ENCODE data around the gene DAP3. TPM values are rescaled to one million over a fixed set of nuclear protein-coding genes. Genes with fewer than 3 reads are reported as not detected.
"Not testable (repeated sequence)": the region's sequence is repeated elsewhere in the genome, so short reads cannot be mapped to it uniquely, and the experiment has no call there.

Gene DAP3
- total RNA-seq, 4 donors from 2014 or later: 73.5 to 131 (median 87.9) TPM

DNA sequence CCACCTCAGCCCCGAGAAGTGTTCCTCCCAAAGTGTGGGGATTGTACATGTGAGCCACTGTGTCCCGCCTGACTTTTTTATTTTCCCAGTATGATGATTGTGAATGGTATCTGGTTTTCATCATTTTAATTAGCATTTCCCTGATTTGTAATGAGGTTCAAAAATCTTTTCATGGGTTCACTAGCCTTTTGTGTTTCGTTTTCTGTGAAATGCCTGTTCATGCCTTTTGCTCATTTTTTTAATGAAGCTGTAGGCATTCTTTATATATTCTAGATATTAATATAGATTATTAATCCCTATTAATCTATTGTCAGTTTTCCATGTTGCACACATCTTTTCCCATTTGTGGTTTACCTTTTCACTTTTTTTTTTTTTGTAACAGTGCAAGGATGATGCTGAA, 20.5 kb downstream of the DAP3 start:
- Histone ChIP-seq H3K4me3 (no peak overlapping the region), H3K36me3 (peaks cover 0 to 17% (median 7%) of the 10 kb centered on the region in 4 donors), H3K9me3 (no peaks in the 10 kb centered on the region), H3K27me3 (no peaks in the 10 kb centered on the region), H3K27ac (replicated peaks in 1 of 4) (no peak overlapping the region), H3K4me1 (peaks cover 0 to 9% (median 8%) of the 10 kb centered on the region in 4 donors)
- no peak for TF ChIP-seq CTCF (IDR thresholded peaks at IDR 0.05)
- TF ChIP-seq POLR2AphosphoS5 (IDR thresholded peaks at IDR 0.05): no peak
- TF ChIP-seq POLR2A (IDR thresholded peaks at IDR 0.05; ENCODE audit: low read depth): no peak
- no peak for TF ChIP-seq EP300 (IDR thresholded peaks at IDR 0.05)
- no peak for DNase-seq (ENCODE audit: extremely low spot score)
- intact Hi-C loops (cut with DNase I): no loop called here
- 95% methylated on average over 3 of the region's 3 CpGs for WGBS

DNA sequence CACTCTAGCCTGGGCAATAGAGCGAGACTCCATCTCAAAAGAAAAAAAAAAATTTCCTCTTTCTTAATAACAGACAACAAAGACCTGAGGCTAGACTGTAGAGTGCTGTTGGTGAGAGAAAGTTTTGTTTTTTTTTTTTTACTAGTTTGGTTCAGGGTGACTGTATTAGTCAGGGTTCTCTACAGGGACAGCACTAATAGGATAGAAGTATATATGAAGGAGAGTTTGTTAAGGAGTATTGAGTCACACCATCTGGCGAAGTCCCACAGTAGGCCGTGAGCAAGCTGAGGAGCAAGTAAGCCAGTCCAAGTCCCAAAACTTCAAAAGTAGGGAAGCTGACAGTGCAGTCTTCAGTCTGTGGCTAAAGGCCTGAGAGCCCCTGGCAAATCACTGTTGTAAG, 22.6 kb downstream of the DAP3 start:
- H3K27me3 ChIP-seq; H3K27ac ChIP-seq (replicated peaks in 1 of 4); DNase-seq (ENCODE audit: extremely low spot score); H3K4me1 ChIP-seq; H3K9me3 ChIP-seq; intact Hi-C loops (cut with DNase I); H3K4me3 ChIP-seq: not testable (repeated sequence)
- WGBS: 97% methylated on average over 3 of the region's 3 CpGs
- peaks cover 0 to 17% (median 7%) of the 10 kb centered on the region in 4 donors for H3K36me3 ChIP-seq

DNA sequence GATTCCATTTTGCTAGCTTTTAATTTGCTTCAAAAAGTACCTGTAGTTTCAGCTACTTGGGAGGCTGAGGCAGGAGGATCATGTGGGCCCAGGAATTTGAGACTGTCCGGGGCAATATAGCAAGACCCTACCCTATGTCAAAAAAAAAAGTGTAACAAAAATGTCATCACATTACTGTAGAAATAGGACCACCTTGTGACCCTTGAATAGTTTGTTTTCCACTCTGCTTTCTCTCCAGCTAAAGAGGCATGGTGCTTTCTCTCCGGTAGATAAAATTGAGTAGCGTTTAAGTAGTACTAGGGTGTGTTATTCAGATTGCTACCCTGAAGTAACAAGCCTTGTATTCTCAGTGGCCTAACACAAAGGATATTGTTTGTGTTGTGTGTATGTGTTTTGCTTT, 23.7 kb downstream of the DAP3 start:
- WGBS: 78% methylated on average over 3 of the region's 3 CpGs
- intact Hi-C loops (cut with DNase I): not testable (repeated sequence)

GRCh38 chr1:155713075-155713474, 24.2 kb downstream of the DAP3 start:
- no peak overlapping the region for H3K4me3 ChIP-seq
- peaks cover 0 to 24% (median 14%) of the 10 kb centered on the region in 4 donors for H3K36me3 ChIP-seq
- TF ChIP-seq EP300 (IDR thresholded peaks at IDR 0.05): no peak
- no peak for TF ChIP-seq CTCF (IDR thresholded peaks at IDR 0.05)
- no peak for TF ChIP-seq POLR2AphosphoS5 (IDR thresholded peaks at IDR 0.05)
- no peak for TF ChIP-seq POLR2A (IDR thresholded peaks at IDR 0.05; ENCODE audit: low read depth)
- no peaks in the 10 kb centered on the region for H3K27me3 ChIP-seq
- intact Hi-C loops (cut with DNase I): no loop called here
- peaks cover 0 to 9% (median 8%) of the 10 kb centered on the region in 4 donors for H3K4me1 ChIP-seq
- no peaks in the 10 kb centered on the region for H3K9me3 ChIP-seq
- WGBS: 59% methylated on average over 2 of the region's 2 CpGs
- DNase-seq (ENCODE audit: extremely low spot score): no peak
- H3K27ac ChIP-seq (replicated peaks in 1 of 4): no peak overlapping the region

More for the DNA sequence above, 23.7 kb downstream of the DAP3 start:
- H3K4me1 ChIP-seq; H3K27ac ChIP-seq (replicated peaks in 1 of 4); H3K27me3 ChIP-seq; DNase-seq (ENCODE audit: extremely low spot score); H3K9me3 ChIP-seq; H3K4me3 ChIP-seq: not testable (repeated sequence)
- H3K36me3 ChIP-seq: peaks cover 0 to 22% (median 12%) of the 10 kb centered on the region in 4 donors

DNA sequence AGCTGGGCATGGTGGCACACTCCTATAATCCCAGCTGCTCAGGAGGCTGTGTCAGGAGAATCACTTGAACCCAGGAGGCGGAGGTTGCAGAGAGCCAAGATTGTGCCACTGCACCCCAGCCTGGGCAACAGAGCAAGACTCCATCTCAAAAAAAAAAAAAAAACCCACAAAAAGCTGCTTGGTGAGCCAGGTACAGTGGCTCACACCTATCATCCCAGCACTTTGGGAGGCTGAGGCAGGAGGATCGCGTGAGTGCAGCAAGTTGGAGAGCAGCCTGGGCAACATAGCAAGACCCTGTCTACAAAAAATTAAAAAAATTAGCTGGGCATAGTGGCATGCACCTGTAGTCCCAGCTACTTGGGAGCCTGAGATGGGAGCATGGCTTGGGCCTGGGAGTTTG, 26.2 kb downstream of the DAP3 start:
- intact Hi-C loops (cut with DNase I); H3K4me3 ChIP-seq; H3K4me1 ChIP-seq; H3K27ac ChIP-seq (replicated peaks in 1 of 4); H3K9me3 ChIP-seq; H3K27me3 ChIP-seq; DNase-seq (ENCODE audit: extremely low spot score): not testable (repeated sequence)
- 96% methylated on average over 3 of the region's 3 CpGs for WGBS
- peaks cover 0 to 34% (median 24%) of the 10 kb centered on the region in 4 donors for H3K36me3 ChIP-seq

- H3K27ac ChIP-seq (replicated peaks in 1 of 4): no peak overlapping the region
- WGBS: 96% methylated on average over 5 of the region's 5 CpGs
- DNase-seq (ENCODE audit: extremely low spot score): no peak
- H3K27me3 ChIP-seq: no peaks in the 10 kb centered on the region
- H3K4me1 ChIP-seq: peaks cover 0 to 9% (median 8%) of the 10 kb centered on the region in 4 donors
- peaks cover 0 to 40% (median 23%) of the 10 kb centered on the region in 4 donors for H3K36me3 ChIP-seq
- intact Hi-C loops (cut with DNase I): no loop called here
- H3K9me3 ChIP-seq: no peaks in the 10 kb centered on the region
- TF ChIP-seq POLR2AphosphoS5 (IDR thresholded peaks at IDR 0.05) (no peak), EP300 (IDR thresholded peaks at IDR 0.05) (no peak), CTCF (IDR thresholded peaks at IDR 0.05) (no peak), POLR2A (IDR thresholded peaks at IDR 0.05; ENCODE audit: low read depth) (no peak)
- no peak overlapping the region for H3K4me3 ChIP-seq
Measured at GRCh38 chr1:155715777-155716176, 26.9 kb downstream of the DAP3 start.
